Measurements from ENCODE around the gene CCNY.

Gene CCNY

DNA sequence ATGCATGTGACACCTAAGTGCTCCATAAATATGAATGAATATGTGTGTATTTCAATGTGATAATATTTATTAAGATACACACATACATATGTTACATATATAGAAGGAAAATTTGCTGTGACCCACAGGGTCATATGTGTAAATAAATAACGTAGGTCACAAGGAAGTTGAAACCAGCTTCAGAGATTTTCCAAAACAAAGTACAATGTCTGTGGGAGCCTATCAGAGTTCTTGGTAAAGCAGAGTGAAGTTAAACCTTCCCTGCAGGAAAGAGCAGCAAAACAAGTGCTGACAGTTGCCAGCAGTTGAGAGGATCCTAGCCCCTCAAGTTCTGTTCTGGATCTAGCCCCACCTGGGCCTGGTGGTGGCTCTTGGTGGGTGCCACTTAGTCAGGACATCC is 91.2 kb downstream of the CCNY start:
- DNase-seq (ENCODE audit: low read depth), result no peak

- no peak for DNase-seq (ENCODE audit: low read depth)
Measured at GRCh38 chr10:35428521-35428920, 92.2 kb downstream of the CCNY start.

- no peak for DNase-seq (ENCODE audit: low read depth)
Measured at GRCh38 chr10:35432781-35433338, 96.6 kb downstream of the CCNY start.

DNA sequence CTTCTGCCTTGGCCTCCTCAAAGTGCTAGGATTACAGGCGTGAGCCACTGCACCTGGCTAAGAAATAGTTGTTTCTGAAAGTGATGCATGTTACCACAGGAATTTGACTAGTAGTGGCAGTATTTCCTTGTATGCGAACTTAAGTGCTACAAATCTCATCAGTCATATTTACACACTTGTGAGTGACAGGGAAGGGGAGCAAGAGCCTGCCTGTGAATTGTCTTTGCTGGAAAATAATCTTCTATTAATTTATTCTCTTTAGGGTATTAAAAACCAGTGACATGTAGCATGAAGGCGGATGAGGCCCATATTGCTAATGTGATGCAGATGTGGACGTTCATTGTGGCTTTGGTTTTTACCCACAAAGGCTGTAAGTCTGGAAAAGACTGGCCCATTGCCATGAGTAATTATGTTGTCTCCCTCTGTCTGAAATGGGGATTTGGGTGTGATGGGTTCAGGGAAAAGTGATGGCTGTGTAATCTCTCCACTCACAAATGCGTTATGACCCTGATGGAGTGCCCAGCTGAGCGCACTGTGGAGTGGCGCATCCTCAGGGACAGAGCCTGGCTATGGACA is 97.6 kb downstream of the CCNY start:
- no peak for DNase-seq (ENCODE audit: low read depth)

- no peak for DNase-seq (ENCODE audit: low read depth)
Measured at GRCh38 chr10:35434533-35434932, 98.2 kb downstream of the CCNY start.

GRCh38 chr10:35435824-35436223 is 99.5 kb downstream of the CCNY start:
- DNase-seq (ENCODE audit: low read depth), result no peak

GRCh38 chr10:35437829-35438228 is 101.5 kb downstream of the CCNY start:
- no peak for DNase-seq (ENCODE audit: low read depth)

GRCh38 chr10:35438718-35439571 is 102.6 kb downstream of the CCNY start:
- DNase-seq (ENCODE audit: low read depth), result no peak

GRCh38 chr10:35440016-35440415 is 103.7 kb downstream of the CCNY start:
- DNase-seq (ENCODE audit: low read depth), result no peak

- DNase-seq (ENCODE audit: low read depth), result no peak
Measured at GRCh38 chr10:35442028-35442427, 105.7 kb downstream of the CCNY start.

DNA sequence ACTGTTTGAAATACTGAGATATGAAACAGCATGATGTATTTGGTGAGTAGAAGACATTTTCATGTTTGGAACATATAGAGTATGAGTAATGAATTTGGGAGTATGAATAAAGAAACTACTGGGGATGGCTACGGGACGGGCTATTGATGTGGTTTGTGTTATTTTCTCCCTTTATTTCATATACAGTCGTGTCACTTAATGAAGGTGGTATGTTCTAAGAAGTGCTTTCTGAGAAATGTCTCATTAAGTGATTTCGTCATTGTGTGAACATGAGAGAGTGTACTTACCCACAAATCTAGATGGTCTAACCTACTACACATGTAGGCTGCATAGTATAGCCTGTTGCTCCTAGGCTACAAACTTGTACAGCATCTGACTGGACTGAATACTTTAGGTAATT is 106.3 kb downstream of the CCNY start:
- DNase-seq (ENCODE audit: low read depth), result no peak

DNA sequence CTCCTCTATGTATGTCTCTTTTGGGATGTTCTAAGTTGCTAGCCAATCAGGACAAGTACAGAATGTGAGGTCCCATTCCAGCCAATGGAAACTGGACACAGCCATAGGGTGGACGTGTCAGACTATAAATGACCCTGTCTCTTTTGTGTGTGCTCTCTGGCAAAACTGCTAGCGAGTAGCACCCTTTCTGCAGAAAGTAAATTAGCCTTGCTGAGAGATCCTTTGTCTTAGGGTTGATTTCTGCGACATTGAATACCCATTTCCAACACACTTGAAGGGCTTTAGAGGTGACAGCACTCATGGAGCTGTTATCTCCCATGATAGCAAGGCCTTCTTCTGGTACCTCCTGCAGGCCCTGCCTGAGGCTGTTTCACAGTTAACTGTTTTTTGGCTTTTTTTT is 107.5 kb downstream of the CCNY start:
- DNase-seq (ENCODE audit: low read depth), result no peak

- no peak for DNase-seq (ENCODE audit: low read depth)
Measured at GRCh38 chr10:35445150-35445884, 109.0 kb downstream of the CCNY start.

- DNase-seq (ENCODE audit: low read depth), result no peak
Measured at GRCh38 chr10:35446439-35446838, 110.1 kb downstream of the CCNY start.

DNA sequence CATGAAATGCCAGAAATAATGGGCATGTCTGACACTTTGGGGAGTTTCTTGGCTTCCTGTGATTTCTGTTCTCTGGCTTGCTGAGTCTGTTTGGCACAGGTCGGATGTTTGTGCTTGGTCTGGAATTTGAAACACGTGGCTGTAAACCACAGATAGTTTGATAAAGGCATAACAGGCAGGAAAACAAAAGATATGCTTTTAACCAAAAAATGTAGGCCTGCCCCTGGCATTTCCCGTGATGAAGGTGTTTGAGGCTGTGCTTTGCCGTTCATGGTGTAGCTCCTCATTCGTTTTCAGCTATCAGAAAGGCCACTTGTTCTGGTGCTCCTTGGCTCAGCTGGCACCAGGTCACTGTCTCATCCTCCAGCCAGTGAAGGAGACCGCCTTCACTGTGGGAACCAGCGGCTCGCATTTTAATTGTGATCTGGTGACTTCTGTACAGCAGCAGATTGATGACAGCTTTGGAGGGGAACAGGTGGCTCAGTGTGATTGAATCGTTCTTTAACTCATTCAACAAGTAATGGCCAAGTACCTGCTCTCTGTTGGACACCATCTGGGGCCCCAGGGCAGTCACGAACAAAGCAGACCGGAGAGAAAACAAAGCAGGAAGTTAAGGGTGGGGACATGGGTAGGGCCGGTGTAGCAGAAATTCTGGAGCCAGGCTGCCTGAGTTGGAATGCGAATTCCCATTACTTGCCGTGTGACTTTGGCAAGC is 111.5 kb downstream of the CCNY start:
- no peak for DNase-seq (ENCODE audit: low read depth)

GRCh38 chr10:35448687-35449662 is 112.7 kb downstream of the CCNY start:
- DNase-seq (ENCODE audit: low read depth), result no peak

GRCh38 chr10:35449944-35450343 is 113.6 kb downstream of the CCNY start:
- DNase-seq (ENCODE audit: low read depth), result no peak

- DNase-seq (ENCODE audit: low read depth), result no peak
Measured at GRCh38 chr10:35451151-35452016, 115.1 kb downstream of the CCNY start.

DNA sequence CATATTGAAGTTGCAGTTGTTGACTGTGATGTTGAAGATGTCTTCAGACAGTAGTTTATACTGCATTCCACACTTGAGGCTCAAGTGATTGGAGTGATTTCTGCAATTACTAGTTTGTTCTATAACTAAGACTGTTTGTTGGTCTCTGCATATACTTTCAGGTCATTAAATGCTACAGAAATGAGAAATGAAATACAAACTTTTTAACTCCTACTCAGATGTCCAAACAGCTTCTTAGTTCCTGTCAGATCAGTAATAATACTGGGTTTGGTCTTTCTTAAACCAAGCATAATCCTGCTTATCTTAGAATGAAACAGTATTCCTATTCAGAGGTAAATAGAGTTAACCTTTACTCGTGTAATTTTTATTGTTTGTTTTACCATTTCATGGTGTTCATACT is 115.9 kb downstream of the CCNY start:
- no peak for DNase-seq (ENCODE audit: low read depth)

GRCh38 chr10:35452847-35453246 is 116.5 kb downstream of the CCNY start:
- DNase-seq (ENCODE audit: low read depth), result no peak

All from stimulated activated CD8-positive, alpha-beta memory T cell treated with anti-CD3 and anti-CD28 coated beads, Interleukin-15, amount 100 ng/mL, for 1 hour (primary cell).